Hematopoietic multipotent progenitor cell treated with erythropoietin and hydrocortisone succinate and interleukin-3 and kit ligand, for 15 days (in vitro differentiated cells): ENCODE data around the gene MYOC.
"Not testable (repeated sequence)": the region's sequence is repeated elsewhere in the genome, so short reads cannot be mapped to it uniquely, and the experiment has no call there.

Source experiments
- DNase-seq: peaks from one replicate; pipeline ENCODE4 v3.0.0-alpha.2; 2015; ENCODE audit warnings: low spot score

MYOC gene

DNA sequence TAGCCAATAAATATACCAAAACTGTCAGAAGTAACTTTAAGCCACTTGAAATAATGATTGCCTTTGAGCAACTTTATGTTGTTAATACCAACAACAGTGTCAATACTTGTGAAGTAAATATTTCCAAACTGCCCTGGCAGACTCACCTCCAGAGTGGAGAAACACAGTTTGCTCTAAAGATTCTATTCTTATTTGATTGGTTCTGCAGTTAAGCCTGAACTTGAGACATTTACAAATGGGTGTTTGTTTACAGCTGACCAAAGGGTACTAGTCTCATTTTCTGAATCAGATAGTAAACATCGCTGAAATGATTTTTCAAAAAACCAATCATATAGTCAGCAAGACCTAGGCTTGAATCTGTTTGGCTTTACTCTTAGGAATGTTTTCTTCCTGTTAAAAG lies 1.3 kb upstream of the MYOC start:
- no peak for DNase-seq

DNA sequence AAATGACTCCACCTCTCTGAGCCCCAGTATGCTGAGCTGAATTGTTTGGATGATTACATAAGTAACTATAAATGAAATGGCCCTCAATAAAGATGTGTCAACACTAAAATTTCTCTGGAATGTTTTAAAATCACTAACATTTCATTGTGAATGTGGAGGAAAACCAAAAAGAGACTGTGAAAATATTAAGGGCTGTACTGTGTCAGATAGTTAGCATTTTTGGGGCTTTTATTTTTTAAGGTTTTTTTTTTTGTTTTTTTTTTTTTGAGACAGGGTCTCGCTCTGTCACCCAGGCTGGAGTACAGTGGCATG lies 6.3 kb downstream of the MYOC start:
- no peak for DNase-seq

DNA sequence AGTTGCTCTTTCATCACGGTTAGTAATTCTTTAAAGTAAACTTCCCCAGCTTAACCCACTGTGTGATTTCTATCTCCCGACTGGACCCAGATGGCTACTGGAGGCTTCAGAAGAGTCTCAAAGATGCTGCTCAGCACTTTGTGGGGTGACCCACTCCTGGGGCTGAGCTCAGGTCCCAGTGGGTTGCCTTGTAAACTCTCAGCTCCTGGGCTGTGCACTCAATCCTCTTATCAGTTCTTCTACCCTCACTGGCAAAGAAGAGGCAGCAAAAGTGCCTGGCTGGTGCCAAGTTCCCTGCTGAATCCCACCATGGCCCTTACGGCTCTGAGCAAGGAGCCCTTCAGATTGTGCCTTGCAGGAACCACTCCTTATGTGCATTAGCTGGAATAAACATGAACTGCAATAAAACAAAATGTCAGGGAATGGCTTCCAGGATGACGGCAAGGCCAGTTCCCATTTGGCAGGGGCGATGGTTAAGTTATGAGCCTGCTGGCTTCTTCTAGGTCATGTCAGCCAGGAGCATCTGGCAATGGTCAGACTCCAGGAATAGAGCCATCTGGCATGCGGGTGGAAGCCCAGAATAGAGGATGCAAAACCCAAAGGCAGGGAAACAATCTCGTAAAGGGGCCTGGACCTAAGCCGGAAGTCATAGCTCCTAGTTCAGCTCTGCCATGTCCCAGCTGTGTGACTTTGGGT lies 6.8 kb downstream of the MYOC start:
- no peak for DNase-seq

DNA sequence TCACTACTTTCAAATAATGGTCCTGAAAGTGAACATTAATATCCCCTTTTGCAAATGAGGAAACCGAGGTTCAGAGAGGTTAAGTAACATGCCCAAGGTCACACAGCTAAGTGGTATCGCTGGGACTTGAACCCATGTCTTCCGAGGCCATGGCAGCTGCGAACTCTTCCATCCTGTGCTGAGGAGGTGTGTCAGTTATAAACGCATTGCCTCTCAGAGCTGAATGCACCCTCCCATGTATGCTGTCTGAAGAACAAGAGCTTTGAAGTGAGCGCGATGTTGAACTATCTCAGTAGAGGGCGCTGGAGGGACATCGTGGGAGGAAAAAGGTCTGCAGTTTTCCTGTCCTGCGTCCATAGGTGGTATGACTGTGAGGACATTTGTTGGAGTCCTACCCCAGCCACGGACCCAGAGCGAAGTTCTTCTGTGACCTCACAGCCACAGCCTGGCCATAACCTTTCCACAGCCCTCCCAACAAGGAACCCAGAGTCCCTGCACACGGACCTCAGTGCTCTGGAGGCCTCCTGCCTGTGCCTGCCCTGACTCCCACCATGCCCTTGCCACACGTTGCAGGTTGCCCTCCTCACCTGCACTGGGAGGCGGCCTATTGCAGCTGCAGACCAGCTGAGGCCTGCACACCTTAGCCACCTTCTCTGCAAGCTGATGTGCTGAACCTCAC lies 7.5 kb downstream of the MYOC start:
- peak; percentile 71 for DNase-seq

DNA sequence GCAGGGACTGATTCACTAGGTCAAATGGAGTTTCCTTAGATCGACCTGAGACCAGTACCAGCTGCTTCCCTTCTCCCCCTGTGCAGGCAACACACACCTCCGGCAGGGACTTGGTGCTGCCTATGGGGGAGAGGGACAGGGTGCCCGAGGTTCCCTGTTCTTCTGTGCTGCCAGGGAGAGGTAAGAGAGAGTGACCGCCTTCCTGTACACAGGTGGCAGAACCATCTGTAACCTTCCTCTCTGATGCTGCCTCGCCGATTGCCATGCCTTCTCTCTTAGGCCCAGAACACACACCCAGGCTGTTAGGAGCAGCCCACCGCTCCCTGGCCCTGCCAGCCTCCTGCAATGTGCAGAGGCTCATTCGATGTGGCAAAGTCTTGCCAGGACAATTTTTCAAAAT lies 9.3 kb downstream of the MYOC start:
- no peak for DNase-seq

DNA sequence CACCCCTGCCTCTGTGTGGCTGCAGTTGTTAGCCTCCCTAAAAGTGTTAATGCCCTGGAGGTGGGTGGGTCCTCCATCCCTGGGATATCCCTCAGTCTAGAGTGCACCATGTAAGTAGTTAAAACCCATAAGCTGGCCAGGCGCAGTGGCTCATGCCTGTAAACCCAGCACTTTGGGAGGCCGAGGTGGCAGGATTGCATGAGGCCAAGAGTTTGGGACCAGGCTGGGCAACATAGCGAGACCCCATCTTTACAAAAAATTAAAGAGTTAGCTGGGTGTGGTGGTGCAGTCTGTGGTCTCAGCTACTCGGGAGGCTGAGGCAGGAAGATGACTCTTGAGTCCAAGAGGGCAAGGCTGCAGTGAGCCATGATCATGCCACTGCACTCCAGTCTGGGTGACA lies 10.3 kb downstream of the MYOC start:
- DNase-seq = no peak

DNA sequence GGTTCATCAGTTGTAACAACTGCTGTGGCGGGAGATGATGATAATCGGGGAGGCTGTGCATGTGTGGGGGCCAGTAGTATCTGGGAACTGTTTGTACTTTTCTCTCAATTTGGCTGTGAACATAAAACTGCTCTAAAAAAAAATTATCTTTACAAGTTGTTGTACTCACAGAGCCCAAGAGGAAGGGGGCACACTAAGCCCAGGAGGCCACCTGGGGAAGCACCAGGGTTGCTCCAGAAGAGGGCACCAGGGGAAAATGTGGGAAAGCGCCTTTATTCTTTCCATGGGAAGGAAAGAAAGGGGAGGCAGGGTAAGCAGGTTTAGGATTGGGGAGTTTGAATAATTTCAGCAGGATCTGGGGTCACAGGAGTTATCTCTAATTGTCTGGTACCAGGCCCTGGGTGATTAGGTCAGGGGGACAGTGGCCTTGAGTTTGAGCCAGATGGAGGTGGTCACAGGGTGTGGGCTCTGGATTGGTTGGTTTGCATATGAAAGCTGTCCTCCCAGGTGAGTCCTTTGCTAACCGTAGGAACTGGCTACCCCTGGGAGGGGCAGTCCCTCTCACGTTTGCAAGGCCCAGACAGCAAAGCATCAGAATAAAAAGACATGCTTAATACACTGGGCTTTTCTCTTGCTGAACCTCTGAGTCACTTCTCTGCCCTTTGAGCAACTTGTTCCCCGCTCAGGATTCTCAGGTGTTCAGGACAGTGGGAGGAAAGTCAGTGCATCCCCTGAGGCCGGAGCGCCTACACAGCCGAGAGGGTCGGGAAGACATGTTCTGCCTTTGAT lies 11.2 kb downstream of the MYOC start:
- no peak for DNase-seq

DNA sequence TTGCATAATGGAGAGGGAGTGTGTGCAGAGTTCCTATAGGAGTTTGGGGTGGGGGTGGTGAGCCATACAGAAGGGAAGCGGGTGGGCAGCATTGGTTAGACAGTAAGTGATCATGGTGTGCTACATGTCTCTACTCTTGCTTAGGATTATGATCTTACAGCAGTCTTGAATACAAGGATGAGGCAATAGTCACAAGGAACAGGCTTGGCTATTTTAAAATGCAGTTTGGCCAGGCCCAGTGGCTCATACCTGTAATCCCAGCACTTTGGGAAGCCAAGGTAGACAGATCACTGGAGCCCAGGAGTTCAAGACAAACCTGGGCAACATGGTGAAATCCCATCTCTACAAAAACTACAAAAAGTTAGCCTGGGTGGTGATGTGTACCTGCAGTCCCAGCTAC lies 12.3 kb downstream of the MYOC start:
- no peak for DNase-seq

DNA sequence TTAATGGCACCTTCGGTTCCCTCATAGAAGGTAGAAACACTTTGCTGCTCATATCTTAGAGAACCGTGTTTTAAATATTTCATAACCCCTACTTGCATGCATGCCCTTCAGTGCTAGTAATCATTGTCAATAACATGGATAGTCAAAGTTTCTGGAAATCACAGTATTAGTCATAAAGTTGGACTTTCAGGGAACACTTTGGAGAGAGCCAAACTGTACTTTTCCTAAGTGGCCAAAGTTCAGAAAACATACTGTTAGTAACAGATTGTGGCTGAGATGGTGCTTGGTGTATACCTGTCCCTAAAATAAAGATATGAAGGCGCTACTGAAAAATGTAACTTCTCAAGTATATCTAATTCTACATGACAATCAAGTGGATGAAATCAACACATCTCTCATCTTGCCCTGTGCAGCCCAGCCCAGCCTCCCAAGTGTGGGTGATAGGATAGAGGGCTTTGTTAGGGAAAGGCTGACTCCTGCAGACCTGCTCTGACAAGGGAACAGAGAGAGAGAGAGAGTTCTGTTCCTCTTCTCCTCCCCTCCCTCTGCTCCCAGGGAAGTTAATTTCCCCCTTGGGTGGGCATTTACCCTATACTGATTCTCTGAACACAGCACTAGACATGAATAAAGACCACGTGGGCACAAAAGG lies 14.4 kb downstream of the MYOC start:
- no peak for DNase-seq

DNA sequence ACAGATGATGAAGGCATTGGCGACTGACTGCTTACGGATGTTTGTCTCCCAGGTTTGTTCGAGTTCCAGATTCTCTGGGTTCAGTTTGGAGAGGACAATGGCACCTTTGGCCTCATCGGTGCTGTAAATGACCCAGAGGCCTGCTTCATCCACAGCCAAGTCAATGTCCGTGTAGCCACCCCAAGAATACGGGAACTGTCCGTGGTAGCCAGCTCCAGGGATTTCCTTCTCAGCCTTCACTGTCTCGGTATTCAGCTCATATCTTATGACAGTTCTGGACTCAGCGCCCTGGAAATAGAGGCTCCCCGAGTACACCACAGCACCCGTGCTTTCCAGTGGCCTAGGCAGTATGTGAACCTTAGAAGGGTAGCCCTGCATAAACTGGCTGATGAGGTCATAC lies 16.3 kb downstream of the MYOC start:
- no peak for DNase-seq

DNA sequence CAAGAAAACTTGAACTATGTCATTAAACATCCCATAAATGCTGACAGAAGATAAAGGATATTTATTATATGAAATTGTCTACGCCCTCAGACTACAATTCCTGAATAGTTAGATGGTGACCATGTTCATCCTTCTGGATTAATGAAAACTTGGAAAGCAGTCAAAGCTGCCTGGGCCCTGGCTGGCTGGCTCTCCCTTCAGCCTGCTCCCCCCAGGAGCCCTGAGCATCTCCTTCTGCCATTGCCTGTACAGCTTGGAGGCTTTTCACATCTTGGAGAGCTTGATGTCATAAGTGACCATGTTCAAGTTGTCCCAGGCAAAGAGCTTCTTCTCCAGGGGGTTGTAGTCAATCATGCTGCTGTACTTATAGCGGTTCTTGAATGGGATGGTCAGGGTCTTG lies 16.8 kb downstream of the MYOC start:
- DNase-seq = no peak

DNA sequence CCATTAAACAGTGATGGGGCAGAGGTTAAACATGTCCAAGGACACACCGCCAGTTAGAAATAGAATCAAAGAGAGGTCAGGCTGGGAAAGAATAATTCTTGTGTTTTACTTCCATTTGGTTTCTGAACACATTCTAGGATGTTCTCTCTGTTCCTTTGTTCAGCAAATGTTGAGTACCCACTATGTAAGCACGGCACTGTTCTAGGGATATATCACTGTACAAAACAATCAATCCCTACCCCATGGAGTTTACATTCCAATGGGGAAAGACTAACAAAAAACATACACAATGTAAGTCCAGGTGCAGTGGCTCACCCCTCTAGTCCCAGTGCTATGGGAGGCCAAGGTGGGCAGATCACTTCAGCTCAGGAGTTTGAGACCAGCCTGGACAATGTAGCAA lies 24.3 kb downstream of the MYOC start:
- no peak for DNase-seq

DNA sequence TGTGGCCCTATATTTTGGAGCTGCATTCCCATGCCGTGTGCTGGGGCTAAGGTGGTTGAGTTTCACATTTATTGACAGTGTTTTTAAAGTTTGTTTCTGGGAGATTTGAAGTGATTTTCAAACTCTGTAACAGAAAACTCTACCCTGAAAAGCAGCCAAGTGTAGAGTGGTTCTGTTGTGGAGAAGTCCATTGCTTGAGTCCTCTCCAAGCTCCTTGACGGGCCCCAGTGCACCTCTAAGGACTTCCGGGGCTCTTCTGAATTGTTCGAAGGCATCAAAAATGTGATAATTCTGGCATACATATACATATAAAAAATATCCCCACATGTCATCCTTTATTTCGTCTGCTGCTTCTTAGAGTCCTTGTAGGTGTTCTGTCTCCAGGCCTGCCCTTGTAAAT lies 25.5 kb downstream of the MYOC start:
- no peak for DNase-seq

DNA sequence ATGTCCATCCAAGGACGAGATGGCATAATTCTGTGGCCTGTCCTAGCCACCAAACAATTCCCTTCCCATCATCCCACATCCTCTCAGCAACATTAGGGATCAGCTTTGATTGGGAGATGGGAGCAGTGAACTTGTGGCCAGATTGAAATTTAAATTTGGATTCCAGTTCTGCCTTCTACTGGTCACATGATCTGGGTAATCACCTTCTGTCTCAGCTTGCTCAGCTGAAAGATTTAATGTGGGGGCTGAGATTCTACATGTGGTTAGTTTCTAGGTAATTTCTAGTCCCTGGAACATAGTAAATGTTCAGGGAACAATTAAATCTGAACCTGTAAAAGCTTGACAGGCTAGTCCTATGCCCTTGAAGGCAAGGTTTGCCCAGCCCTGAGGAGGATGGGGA lies 27.3 kb downstream of the MYOC start:
- DNase-seq = no peak

DNA sequence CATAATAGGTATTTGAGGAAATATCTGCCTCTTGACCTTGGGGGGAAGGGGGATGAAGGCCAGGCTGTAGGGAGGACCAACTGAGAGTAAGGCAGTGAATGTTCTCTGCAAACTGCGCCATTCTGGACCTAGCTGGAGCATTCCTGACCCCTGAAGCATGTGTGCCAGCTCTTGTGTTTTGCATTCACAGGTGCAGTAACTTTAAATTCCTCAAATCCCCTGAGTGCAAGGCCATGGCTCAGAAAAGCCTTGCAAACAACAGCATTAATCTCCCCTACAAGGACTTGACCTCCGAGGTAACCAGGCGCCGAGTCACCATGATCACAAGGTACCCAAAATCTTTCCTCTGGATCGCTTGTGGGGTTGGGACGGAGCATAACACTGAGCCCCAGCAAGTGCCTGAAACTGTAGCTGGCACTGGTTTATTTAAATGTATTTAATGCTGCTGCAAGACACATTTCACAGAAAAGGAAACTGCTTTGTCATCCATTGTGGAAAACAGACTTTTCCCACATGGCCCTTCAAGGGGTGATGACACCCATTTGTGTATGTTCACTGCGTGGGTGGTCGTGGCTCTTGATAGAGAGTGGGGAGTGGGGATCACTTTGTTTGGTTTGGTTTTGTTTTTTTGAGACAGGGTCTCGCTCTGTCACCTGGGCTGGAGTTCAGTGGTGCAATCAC lies 28.7 kb downstream of the MYOC start:
- no peak for DNase-seq

DNA sequence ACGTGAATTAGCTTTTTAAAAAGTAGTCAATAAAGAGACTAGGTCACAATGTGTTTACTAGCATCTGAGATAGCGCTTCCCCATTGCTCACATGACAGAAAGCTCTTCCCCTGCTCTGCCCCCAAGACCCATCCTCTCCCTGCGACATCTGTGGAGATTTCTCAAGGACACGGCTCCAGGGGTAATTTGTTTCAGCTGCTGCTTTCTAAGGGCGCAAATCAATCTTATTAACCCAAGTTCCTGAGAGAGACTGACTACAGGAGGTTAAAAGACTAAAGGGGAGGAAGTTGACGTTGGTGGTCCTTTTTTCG lies 30.4 kb downstream of the MYOC start, which contains the start of gene MYOCOS:
Gene MYOCOS (plus strand): TSS at position 92 of the 311 bp plus-strand sequence. CDS start 1,641 bp downstream, outside the sequence.
- DNase-seq = no peak

DNA sequence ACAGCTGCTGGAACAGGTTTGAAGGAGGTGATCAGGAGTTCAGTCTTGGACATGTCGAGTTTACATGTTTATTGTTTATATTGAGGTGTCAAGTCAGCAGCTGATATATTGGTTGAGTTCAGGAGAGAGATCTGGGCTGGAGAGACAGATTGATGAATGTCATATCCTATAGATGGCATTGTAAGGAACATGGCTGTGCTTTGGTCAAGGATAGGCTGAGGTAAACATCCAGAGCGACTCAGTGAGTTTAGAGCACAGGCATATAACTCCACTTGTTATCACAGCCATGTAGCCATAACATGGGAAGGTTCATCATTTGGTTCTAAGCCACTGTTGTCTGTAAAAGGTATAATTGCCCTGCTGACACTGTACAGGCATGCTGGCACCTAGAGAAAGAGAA lies 35.9 kb downstream of the MYOC start:
- DNase-seq = no peak

DNA sequence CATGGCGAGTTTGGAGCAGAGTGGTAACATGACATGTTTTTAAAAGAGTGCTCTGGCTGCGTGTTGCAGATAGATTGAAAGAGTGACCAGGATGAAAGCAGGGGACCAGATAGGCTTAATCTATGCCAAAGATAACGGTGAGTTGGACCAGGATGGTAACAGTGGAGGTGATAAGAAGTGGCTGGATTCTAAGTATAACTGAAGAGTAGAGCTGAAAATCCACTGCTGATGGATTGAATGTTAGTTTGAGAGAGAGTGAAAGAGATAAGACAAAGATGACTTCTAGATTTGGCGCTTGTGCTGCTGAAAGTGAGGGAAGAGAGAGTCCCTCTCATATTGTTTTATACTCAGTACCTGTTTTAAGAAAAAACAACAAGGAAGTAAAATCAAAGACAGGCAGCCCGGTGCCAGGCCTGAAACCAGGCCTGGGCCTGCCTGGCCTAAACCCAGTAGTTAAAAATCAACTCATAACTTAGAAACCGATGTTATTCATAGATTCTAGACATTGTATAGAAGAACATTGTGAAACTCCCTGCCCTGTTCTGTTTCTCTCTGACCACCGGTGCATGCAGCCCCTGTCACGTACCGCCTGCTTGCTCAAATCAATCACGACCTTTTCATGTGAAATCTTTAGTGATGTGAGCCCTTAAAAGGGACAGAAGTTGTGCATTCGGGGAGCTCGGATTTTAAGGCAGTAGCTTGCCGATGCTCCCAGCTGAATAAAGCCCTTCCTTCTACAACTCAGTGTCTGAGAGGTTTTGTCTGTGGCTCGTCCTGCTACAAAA lies 37.2 kb downstream of the MYOC start:
- DNase-seq = not testable (repeated sequence)

DNA sequence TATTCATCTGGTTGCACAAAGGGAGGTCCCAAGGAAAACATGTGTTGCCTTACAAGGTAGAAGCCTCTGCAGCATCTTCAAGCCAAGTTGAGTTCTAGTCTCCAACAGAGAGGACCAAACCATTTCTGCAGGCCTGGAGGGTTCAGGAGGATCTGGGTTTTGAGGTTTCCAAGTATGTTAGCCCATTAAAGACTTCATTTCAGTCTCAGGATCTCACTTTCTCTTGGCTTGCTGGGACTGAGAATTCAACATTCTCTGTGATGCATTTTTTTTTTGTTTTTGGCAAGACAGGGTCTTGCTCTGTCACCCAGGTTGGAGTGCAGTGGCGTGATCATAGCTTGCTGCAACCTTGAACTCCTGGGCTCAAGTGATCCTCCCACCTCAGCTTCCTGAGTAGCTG lies 39.2 kb downstream of the MYOC start:
- DNase-seq = no peak

DNA sequence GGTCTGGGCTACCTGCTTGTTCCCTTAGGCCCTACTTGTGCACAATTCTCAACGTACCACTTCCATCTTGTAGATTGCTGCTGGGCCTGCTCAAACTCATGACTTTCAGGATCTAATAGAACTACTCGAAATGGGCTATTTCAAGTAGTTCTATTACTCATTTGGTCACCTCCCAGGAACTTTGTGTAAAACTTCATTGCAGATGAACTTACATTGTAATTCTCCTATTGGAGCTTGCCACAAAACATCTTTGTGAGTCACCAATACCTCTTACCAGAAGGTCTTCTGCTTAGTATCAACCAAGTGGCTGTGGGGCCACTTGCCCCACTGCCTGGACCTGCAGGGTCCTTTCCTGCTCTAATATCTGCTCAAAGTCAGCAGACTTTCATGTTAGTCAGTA lies 41.2 kb downstream of the MYOC start:
- DNase-seq = no peak

DNA sequence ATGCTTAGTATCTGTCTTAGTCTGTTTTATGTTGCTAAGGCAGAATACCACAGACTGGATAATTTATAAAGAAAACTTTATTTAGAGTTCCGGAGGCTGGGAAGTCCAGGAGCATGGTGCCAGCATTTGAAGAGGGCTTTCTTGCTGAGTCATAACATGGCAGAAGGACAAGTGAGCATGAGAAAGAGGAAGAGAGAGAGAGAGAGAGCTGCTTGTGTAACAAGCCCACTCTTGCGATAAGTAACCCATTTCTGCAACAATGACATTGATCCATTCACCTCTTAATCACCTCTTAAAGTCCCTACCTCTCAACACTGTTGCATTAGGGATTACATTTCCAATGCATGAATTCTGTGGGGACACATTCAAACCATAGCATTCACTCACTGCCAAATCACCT lies 42.1 kb downstream of the MYOC start:
- DNase-seq = no peak
